Measurements from ENCODE around the gene ROR1. TPM values are rescaled to one million over a fixed set of nuclear protein-coding genes. Genes with fewer than 3 reads are reported as not detected.

Gene ROR1
- total RNA-seq (2022) (24.5 and 33.8 TPM in 2 replicates), Bru-seq, nascent RNA (percentile 86 among the genes with signal in this experiment), BruChase-seq, experiment 1, labeled RNA remaining after a 6-hour chase (percentile 83 among the genes with signal in this experiment), BruChase-seq, experiment 2, labeled RNA remaining after a 2-hour chase (percentile 87 among the genes with signal in this experiment)
- long read RNA-seq, full-length matches to known transcripts, result 1 of 9 reads
- long read RNA-seq, partial matches to known transcripts, result 4 of 9 reads
- long read RNA-seq, other reads (novel, unspliced or antisense), result 4 of 9 reads

- peak; percentile 94 for DNase-seq
- H3K4me3 Mint-ChIP-seq (ENCODE audit: low read depth, unreplicated experiment), result peak within 1 kb of the TSS; percentile 99
- intact Hi-C loops (cut with micrococcal nuclease; ENCODE audit: unreplicated experiment), result loop anchor here (2.0 to 5.0 kb wide), 5 partner anchors 81 to 469 kb away; no protein-coding TSS in a partner anchor
- BruUV-seq (replicated peaks), result no TSS peak
- H3K36me3 Mint-ChIP-seq (ENCODE audit: insufficient read depth, unreplicated experiment), result peaks cover 36% of the 10 kb centered on the region
- no peaks in the 10 kb centered on the region for H3K27me3 Mint-ChIP-seq (ENCODE audit: unreplicated experiment)
- TF ChIP-seq CTCF (IDR thresholded peaks at IDR 0.05; ENCODE audit: unreplicated experiment), result peak; percentile 81
- H3K27ac Mint-ChIP-seq (ENCODE audit: unreplicated experiment), result peak within 1 kb of the TSS; percentile 79
- no peaks in the 10 kb centered on the region for H3K9me3 Mint-ChIP-seq (ENCODE audit: low read depth, unreplicated experiment)
- CTCF ChIA-PET, result interaction anchor here (0.6 to 2.6 kb wide), 11 partner anchors 50 to 494 kb away, joined by 3 to 15 read pairs (median 5); no protein-coding TSS in a partner anchor
- H3K4me1 Mint-ChIP-seq (ENCODE audit: low read depth, unreplicated experiment), result peaks cover 58% of the 10 kb centered on the region
Observed at GRCh38 chr1:63773815-63774616, at the start of gene ROR1. Gene ROR1, plus strand, starts transcription at chr1:63774017.

GRCh38 chr1:63724375-63724899 lies 49.4 kb upstream of the ROR1 start:
- no TSS peak for BruUV-seq (replicated peaks)
- Mint-ChIP-seq H3K36me3 (ENCODE audit: insufficient read depth, unreplicated experiment) (no peaks in the 10 kb centered on the region), H3K27ac (ENCODE audit: unreplicated experiment) (no peak overlapping the region), H3K4me1 (ENCODE audit: low read depth, unreplicated experiment) (peaks cover 23% of the 10 kb centered on the region), H3K27me3 (ENCODE audit: unreplicated experiment) (no peaks in the 10 kb centered on the region), H3K4me3 (ENCODE audit: low read depth, unreplicated experiment) (no peak overlapping the region), H3K9me3 (ENCODE audit: low read depth, unreplicated experiment) (peaks cover 4% of the 10 kb centered on the region)
- CTCF ChIA-PET, result no interaction called here
- DNase-seq, result no peak
- no peak for TF ChIP-seq CTCF (IDR thresholded peaks at IDR 0.05; ENCODE audit: unreplicated experiment)
- intact Hi-C loops (cut with micrococcal nuclease; ENCODE audit: unreplicated experiment), result no loop called here

- Mint-ChIP-seq H3K27ac (ENCODE audit: unreplicated experiment) (no peak overlapping the region), H3K9me3 (ENCODE audit: low read depth, unreplicated experiment) (peaks cover 4% of the 10 kb centered on the region), H3K36me3 (ENCODE audit: insufficient read depth, unreplicated experiment) (peaks cover 10% of the 10 kb centered on the region), H3K4me1 (ENCODE audit: low read depth, unreplicated experiment) (peaks cover 28% of the 10 kb centered on the region), H3K4me3 (ENCODE audit: low read depth, unreplicated experiment) (no peak overlapping the region), H3K27me3 (ENCODE audit: unreplicated experiment) (no peaks in the 10 kb centered on the region)
- intact Hi-C loops (cut with micrococcal nuclease; ENCODE audit: unreplicated experiment), result no loop called here
- CTCF ChIA-PET, result no interaction called here
- TF ChIP-seq CTCF (IDR thresholded peaks at IDR 0.05; ENCODE audit: unreplicated experiment), result no peak
- no peak for DNase-seq
- BruUV-seq (replicated peaks), result no TSS peak
Observed at GRCh38 chr1:63728611-63729226, 45.1 kb upstream of the ROR1 start.

GRCh38 chr1:63729227-63729620 lies 44.6 kb upstream of the ROR1 start:
- no peak for DNase-seq
- H3K4me3 Mint-ChIP-seq (ENCODE audit: low read depth, unreplicated experiment), result no peak overlapping the region
- H3K4me1 Mint-ChIP-seq (ENCODE audit: low read depth, unreplicated experiment), result peaks cover 23% of the 10 kb centered on the region
- H3K27me3 Mint-ChIP-seq (ENCODE audit: unreplicated experiment), result no peaks in the 10 kb centered on the region
- no TSS peak for BruUV-seq (replicated peaks)
- no peak overlapping the region for H3K27ac Mint-ChIP-seq (ENCODE audit: unreplicated experiment)
- CTCF ChIA-PET, result no interaction called here
- intact Hi-C loops (cut with micrococcal nuclease; ENCODE audit: unreplicated experiment), result no loop called here
- peaks cover 4% of the 10 kb centered on the region for H3K9me3 Mint-ChIP-seq (ENCODE audit: low read depth, unreplicated experiment)
- peaks cover 10% of the 10 kb centered on the region for H3K36me3 Mint-ChIP-seq (ENCODE audit: insufficient read depth, unreplicated experiment)
- no peak for TF ChIP-seq CTCF (IDR thresholded peaks at IDR 0.05; ENCODE audit: unreplicated experiment)

Measured in Calu3 (cell line).